Endothelial cell of umbilical vein (primary cell): Measurements from ENCODE around the gene TCF7L2. TPM values are rescaled to one million over a fixed set of nuclear protein-coding genes. Genes with fewer than 3 reads are reported as not detected.
A peak's percentile ranks its signal among the peaks of the same experiment; 100 is the strongest.

Experiments used
- BruUV-seq: library from RNA; stranded (reverse); fragments of 400-500 nt; replicated peaks from 2 replicates; lab custom pipeline; 2021; lab: Mats Ljungman, UMichigan
- CTCF ChIA-PET: fragments of 300-600, 350-600 bp; sonication (Branson Sonifier 250); formaldehyde crosslinking; loops from one replicate; lab custom pipeline; 2021; ENCODE audit warnings: antibody characterized with exemption, inconsistent platforms; lab: Charles Lee
- POLR2A ChIA-PET: fragments of 300-600, 350-600 bp; sonication (Branson Sonifier 250); formaldehyde crosslinking; loops from one replicate; lab custom pipeline; 2021; ENCODE audit warnings: antibody characterized with exemption, inconsistent platforms; lab: Charles Lee
- DNase-seq: peaks from one replicate; pipeline ENCODE4 v3.0.0-alpha.2; 2011; ENCODE audit warnings: low read depth, low spot score
- FAIRE-seq: peaks from 2 replicates; lab custom pipeline; 2011; peaks lifted over from hg19 to GRCh38; lab: Jason Lieb, UNC
- H2AFZ ChIP-seq: 2 replicates; pipeline ENCODE4 v1.6.0; 2012; ENCODE audit warnings: low read depth, low read length, control low read depth, inconsistent platforms
- H3K27ac ChIP-seq: 2 replicates; pipeline ENCODE4 v1.5.1; 2011; ENCODE audit warnings: low read depth, mild to moderate bottlenecking, control low read depth, low read length, moderate library complexity; ENCODE audit not compliant: insufficient read depth
- H3K27me3 ChIP-seq, 2 experiments: 2 replicates each; pipeline versions ENCODE4 v1.6.0 to v1.6.1; 2011; ENCODE audit warnings: low read length in 2 of 2, mixed read lengths in 1 of 2; ENCODE audit not compliant: control insufficient read depth in 2 of 2, insufficient read depth in 2 of 2
- H3K36me3 ChIP-seq, 2 experiments: 2 replicates in 1 of 2; 3 replicates in 1 of 2; pipeline ENCODE4 v1.5.1; 2011; ENCODE audit warnings: low read length in 2 of 2, mild to moderate bottlenecking in 1 of 2, moderate library complexity in 1 of 2; ENCODE audit not compliant: control insufficient read depth in 2 of 2, insufficient read depth in 2 of 2; ENCODE audit errors: extremely low read depth in 1 of 2
- H3K4me1 ChIP-seq: 3 replicates; pipeline ENCODE4 v1.5.1; 2011; ENCODE audit warnings: mild to moderate bottlenecking, low read length; ENCODE audit not compliant: control insufficient read depth, insufficient read depth; ENCODE audit errors: extremely low read depth
- H3K4me2 ChIP-seq: 2 replicates; pipeline ENCODE4 v1.6.1; 2011; ENCODE audit warnings: low read length, control low read depth, mixed read lengths; ENCODE audit not compliant: insufficient read depth
- H3K4me3 ChIP-seq, 3 experiments: fragments of 200-600 bp in 1 of 3; sonication (generic), shearing (Covaris generic) in 1 of 3; replicated peaks in 1 of 3; 2 replicates each; pipeline ENCODE4 v1.5.1; 2011 to 2016; ENCODE audit warnings: control low read depth in 3 of 3, low read length in 3 of 3, mild to moderate bottlenecking in 2 of 3, inconsistent platforms in 1 of 3, low read depth in 1 of 3, moderate library complexity in 1 of 3; ENCODE audit not compliant: insufficient read depth in 1 of 3
- H3K79me2 ChIP-seq: 2 replicates; pipeline ENCODE4 v1.6.0; 2012; ENCODE audit warnings: low read length, inconsistent platforms; ENCODE audit not compliant: control insufficient read depth, insufficient read depth
- H3K9ac ChIP-seq: replicated peaks from 2 replicates; pipeline ENCODE3; 2011; ENCODE audit warnings: low read length, control low read depth; ENCODE audit not compliant: insufficient read depth; ENCODE audit errors: extremely low read depth
- H3K9me1 ChIP-seq: replicated peaks from 3 replicates; pipeline ENCODE4 v1.6.0; 2011; ENCODE audit warnings: mild to moderate bottlenecking, low read length; ENCODE audit not compliant: control insufficient read depth, insufficient read depth; ENCODE audit errors: extremely low read depth
- H3K9me3 ChIP-seq: replicated peaks from 2 replicates; pipeline ENCODE4 v1.5.1; 2012; ENCODE audit warnings: low read length, inconsistent platforms; ENCODE audit not compliant: control insufficient read depth, insufficient read depth
- H4K20me1 ChIP-seq: replicated peaks from 2 replicates; pipeline ENCODE3; 2011; ENCODE audit warnings: mild to moderate bottlenecking, low read length; ENCODE audit not compliant: control insufficient read depth, insufficient read depth; ENCODE audit errors: extremely low read depth
- EZH2 ChIP-seq: IDR thresholded peaks from 2 replicates; pipeline ENCODE4 v1.6.1; 2012; ENCODE audit warnings: borderline replicate concordance, low read depth, mild to moderate bottlenecking, moderate library complexity, low read length, inconsistent platforms; ENCODE audit not compliant: severe bottlenecking
- FOS ChIP-seq: IDR thresholded peaks from 2 replicates; pipeline ENCODE4 v1.6.1; 2011; ENCODE audit warnings: mild to moderate bottlenecking, low read length, moderate library complexity, borderline replicate concordance; ENCODE audit not compliant: insufficient read depth
- GATA2 ChIP-seq: IDR thresholded peaks from 2 replicates; pipeline ENCODE4 v1.7.0; 2011; ENCODE audit warnings: low read depth, mild to moderate bottlenecking, moderate library complexity, mixed read lengths, low read length; ENCODE audit not compliant: insufficient read length, insufficient read depth
- JUN ChIP-seq: IDR thresholded peaks from 2 replicates; pipeline ENCODE4 v1.6.1; 2011; ENCODE audit warnings: borderline replicate concordance, low read depth; ENCODE audit not compliant: insufficient read length, insufficient read depth
- MYC ChIP-seq: IDR thresholded peaks from one replicate; pipeline ENCODE4 v1.6.1; 2011; ENCODE audit warnings: mild to moderate bottlenecking, low read depth, low read length
- POLR2A ChIP-seq: IDR thresholded peaks from 2 replicates; pipeline ENCODE4 v1.6.1; 2012; ENCODE audit warnings: low read depth, mild to moderate bottlenecking, control low read depth, low read length
- POLR2AphosphoS5 ChIP-seq: IDR thresholded peaks from 2 replicates; pipeline ENCODE4 v1.6.1; 2012; ENCODE audit warnings: low read depth, mild to moderate bottlenecking, control low read depth, low read length, moderate library complexity; ENCODE audit not compliant: insufficient read depth
- dilution Hi-C: fragments of 300-500 bp; cut with MboI; formaldehyde crosslinking; loops from one replicate; pipeline ENCODE4 v1.15.0; 2019; ENCODE audit warnings: low sequenced_read_pairs; ENCODE audit not compliant: extremely low pct_ligation_motif_present
- intact Hi-C: fragments of 100-400 bp; cut with micrococcal nuclease; formaldehyde crosslinking; loops from one replicate; pipeline ENCODE4 v1.10.0; 2022
- polyA plus RNA-seq, 4 experiments: library from polyadenylated mRNA; depleted of rRNA in 3 of 4; stranded (reverse) in 3 of 4; unstranded in 1 of 4; fragments of >200 nt; gene quantifications; 2 replicates each; pipeline versions ENCODE4 v1.2.1 to v1.2.3, GENCODE V29; 2011 to 2012; ENCODE audit warnings: missing spikeins in 1 of 4
- total RNA-seq: library from RNA; stranded (reverse); gene quantifications from 2 replicates; pipeline ENCODE4 v1.2.3, GENCODE V29; 2021
- TF ChIP-seq, protein P1 (sequence below), 2 donors: IDR thresholded peaks; 1 replicate in 1 of 2; 2 replicates in 1 of 2; pipeline ENCODE4 v1.5.1; 2011; ENCODE audit warnings: low read length in 2 of 2, mild to moderate bottlenecking in 2 of 2, moderate library complexity in 2 of 2, control low read depth in 1 of 2, inconsistent platforms in 1 of 2, low read depth in 1 of 2; ENCODE audit not compliant: insufficient read depth in 1 of 2; ENCODE audit errors: extremely low read depth in 1 of 2
- TF ChIP-seq, protein P2 (sequence below): IDR thresholded peaks from 2 replicates; pipeline ENCODE4 v1.6.1; 2011; ENCODE audit not compliant: insufficient read depth, insufficient read length

Gene TCF7L2
- total and polyA plus RNA-seq, 2 donors (not counting 3 experiments of a cell fraction or from before 2014, with no cell fraction given), result 9.9 to 21.8 TPM

DNA sequence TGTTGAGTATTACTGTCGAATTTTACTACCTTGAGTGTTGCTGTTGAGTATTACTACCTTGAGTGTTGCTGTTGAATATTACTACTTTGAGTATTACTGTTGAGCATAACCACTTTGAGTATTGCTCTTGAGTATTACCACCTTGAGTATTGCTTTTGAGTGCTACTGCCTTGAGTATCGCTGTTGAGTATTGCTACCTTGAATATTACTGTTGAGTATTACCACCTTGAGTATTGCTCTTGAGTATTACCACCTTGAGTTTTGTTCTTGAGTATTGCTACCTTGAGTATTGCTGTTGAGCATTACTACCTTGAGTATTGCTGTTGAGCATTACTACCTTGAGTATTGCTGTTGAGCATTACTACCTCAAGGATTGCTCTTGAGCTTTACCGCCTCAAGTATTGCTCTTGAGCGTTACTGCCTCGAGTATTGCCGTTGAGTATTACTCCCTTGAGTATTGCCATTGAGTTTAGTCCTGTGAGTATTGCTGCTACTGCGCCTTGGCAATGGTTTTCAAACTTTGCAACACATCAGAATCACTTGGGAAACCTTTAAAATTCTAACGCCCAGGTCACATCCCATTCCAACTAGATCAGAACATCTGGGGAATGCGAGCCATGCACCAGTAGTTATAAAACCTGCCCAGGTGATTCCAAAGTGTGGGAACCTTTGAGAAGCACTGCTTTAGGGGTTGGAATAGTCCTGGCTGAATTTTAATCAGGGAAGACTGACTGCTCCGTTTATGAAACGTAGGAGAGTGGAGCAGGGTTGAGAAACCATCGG is 61.7 kb downstream of the TCF7L2 start:
- peak; percentile 12 for FAIRE-seq
- peaks cover 8% of the 10 kb centered on the region for H3K79me2 ChIP-seq

DNA sequence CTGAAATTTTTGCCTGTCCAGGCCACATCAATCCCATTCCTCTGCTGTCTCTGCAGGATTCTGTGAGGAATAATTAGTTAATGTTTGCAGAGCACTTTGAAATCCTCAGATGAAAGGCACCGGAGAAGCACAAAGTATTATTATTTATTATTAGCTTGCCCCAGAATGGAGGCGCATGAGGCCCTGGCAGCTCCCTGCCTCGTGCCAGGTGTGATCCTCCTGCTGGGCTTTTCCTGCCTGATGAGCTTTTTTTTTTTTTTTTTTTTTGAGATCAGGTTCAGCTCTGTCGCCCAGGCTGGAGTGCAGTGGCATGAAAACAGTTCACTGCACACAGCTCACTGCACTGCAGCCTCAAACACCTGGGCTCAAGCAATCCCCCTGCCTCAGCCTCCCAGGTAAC is 65.2 kb downstream of the TCF7L2 start:
- no TSS peak for BruUV-seq
- H3K9ac ChIP-seq, result no peak overlapping the region
- no peaks in the 10 kb centered on the region for H3K9me1 ChIP-seq
- no peaks in the 10 kb centered on the region for H3K9me3 ChIP-seq
- no peaks in the 10 kb centered on the region for H4K20me1 ChIP-seq
- CTCF ChIA-PET, result no interaction called here
- H3K36me3 ChIP-seq, result no peaks in the 10 kb centered on the region
- H3K4me3 ChIP-seq, result no peak overlapping the region
- POLR2A ChIA-PET, result no interaction called here
- no peak overlapping the region for H2AFZ ChIP-seq
- H3K27ac ChIP-seq, result no peak overlapping the region
- dilution Hi-C loops, result no loop called here
- H3K79me2 ChIP-seq, result peaks cover 8% of the 10 kb centered on the region
- no peaks in the 10 kb centered on the region for H3K27me3 ChIP-seq
- no peak for FAIRE-seq
- intact Hi-C loops, result no loop called here
- H3K4me2 ChIP-seq, result no peak overlapping the region
- no peak for DNase-seq
- H3K4me1 ChIP-seq, result no peaks in the 10 kb centered on the region
- TF ChIP-seq POLR2AphosphoS5, result no peak
- no peak for TF ChIP-seq JUN
- TF ChIP-seq FOS, result no peak
- no peak for TF ChIP-seq POLR2A
- no peak for TF ChIP-seq MYC
- TF ChIP-seq, protein P1, sequence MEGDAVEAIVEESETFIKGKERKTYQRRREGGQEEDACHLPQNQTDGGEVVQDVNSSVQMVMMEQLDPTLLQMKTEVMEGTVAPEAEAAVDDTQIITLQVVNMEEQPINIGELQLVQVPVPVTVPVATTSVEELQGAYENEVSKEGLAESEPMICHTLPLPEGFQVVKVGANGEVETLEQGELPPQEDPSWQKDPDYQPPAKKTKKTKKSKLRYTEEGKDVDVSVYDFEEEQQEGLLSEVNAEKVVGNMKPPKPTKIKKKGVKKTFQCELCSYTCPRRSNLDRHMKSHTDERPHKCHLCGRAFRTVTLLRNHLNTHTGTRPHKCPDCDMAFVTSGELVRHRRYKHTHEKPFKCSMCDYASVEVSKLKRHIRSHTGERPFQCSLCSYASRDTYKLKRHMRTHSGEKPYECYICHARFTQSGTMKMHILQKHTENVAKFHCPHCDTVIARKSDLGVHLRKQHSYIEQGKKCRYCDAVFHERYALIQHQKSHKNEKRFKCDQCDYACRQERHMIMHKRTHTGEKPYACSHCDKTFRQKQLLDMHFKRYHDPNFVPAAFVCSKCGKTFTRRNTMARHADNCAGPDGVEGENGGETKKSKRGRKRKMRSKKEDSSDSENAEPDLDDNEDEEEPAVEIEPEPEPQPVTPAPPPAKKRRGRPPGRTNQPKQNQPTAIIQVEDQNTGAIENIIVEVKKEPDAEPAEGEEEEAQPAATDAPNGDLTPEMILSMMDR (IDR thresholded peaks at IDR 0.05; ENCODE audit: extremely low read depth in 1 of 2, insufficient read depth in 1 of 2, low read depth in 1 of 2, low read length in 2 of 2), result no peak
- no peak for TF ChIP-seq EZH2
- TF ChIP-seq, protein P2, sequence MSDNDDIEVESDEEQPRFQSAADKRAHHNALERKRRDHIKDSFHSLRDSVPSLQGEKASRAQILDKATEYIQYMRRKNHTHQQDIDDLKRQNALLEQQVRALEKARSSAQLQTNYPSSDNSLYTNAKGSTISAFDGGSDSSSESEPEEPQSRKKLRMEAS, result no peak
- TF ChIP-seq GATA2, result no peak

More for the DNA sequence above, 61.7 kb downstream of the TCF7L2 start:
- no TSS peak for BruUV-seq
- no peak overlapping the region for H3K9ac ChIP-seq
- H3K27ac ChIP-seq, result no peak overlapping the region
- TF ChIP-seq POLR2AphosphoS5 (no peak), EZH2 (no peak), FOS (no peak)
- TF ChIP-seq, protein P1 (IDR thresholded peaks at IDR 0.05; ENCODE audit: extremely low read depth in 1 of 2, insufficient read depth in 1 of 2, low read depth in 1 of 2, low read length in 2 of 2), result no peak
- no peaks in the 10 kb centered on the region for H3K27me3 ChIP-seq
- intact Hi-C loops, result no loop called here
- no peaks in the 10 kb centered on the region for H3K9me3 ChIP-seq
- H3K36me3 ChIP-seq, result no peaks in the 10 kb centered on the region
- DNase-seq, result no peak
- no peak overlapping the region for H3K4me2 ChIP-seq
- ChIA-PET POLR2A (no interaction called here), CTCF (no interaction called here)
- dilution Hi-C loops, result no loop called here
- no peaks in the 10 kb centered on the region for H4K20me1 ChIP-seq
- no peaks in the 10 kb centered on the region for H3K9me1 ChIP-seq
- H3K4me3 ChIP-seq, result no peak overlapping the region
- no peaks in the 10 kb centered on the region for H3K4me1 ChIP-seq
- no peak overlapping the region for H2AFZ ChIP-seq
